Kidney epithelial cell (primary cell): ENCODE data around the gene KLHL15. TPM values are rescaled to one million over a fixed set of nuclear protein-coding genes. Genes with fewer than 3 reads are reported as not detected.
A peak's percentile ranks its signal among the peaks of the same experiment; 100 is the strongest.

Experiments used
- DNase-seq: peaks from one replicate; pipeline ENCODE4 v3.0.0-alpha.2; 2010; ENCODE audit warnings: low read depth
- H3K27me3 ChIP-seq: 2 replicates; pipeline ENCODE4 v1.6.0; 2011; ENCODE audit warnings: low read length; ENCODE audit not compliant: control insufficient read depth, insufficient read depth
- H3K36me3 ChIP-seq: 2 replicates; pipeline ENCODE4 v1.5.1; 2011; ENCODE audit warnings: low read length; ENCODE audit not compliant: control insufficient read depth, insufficient read depth
- H3K4me3 ChIP-seq: 2 replicates; pipeline ENCODE4 v1.5.1; 2011; ENCODE audit warnings: low read depth, mild to moderate bottlenecking, control low read depth, low read length
- CTCF ChIP-seq: IDR thresholded peaks from 2 replicates; pipeline ENCODE4 v1.5.1; 2011; ENCODE audit warnings: mild to moderate bottlenecking, moderate library complexity, low read length, control low read depth, inconsistent platforms; ENCODE audit not compliant: insufficient read depth, poor library complexity, severe bottlenecking
- total RNA-seq: library from RNA; depleted of rRNA; stranded (reverse); fragments of >200 nt; gene quantifications from 2 replicates; pipeline ENCODE4 v1.2.3, GENCODE V29; 2015

KLHL15 gene
- total RNA-seq, 1 donor from 2014 or later, result 4.6 TPM

- DNase-seq, result no peak
- no peak overlapping the region for H3K4me3 ChIP-seq
- no peaks in the 10 kb centered on the region for H3K27me3 ChIP-seq
- H3K36me3 ChIP-seq, result no peaks in the 10 kb centered on the region
- TF ChIP-seq CTCF, result no peak
These were observed 10.7 kb upstream of the KLHL15 start for GRCh38 chrX:24037729-24038128.

GRCh38 chrX:24034485-24034884 is 7.5 kb upstream of the KLHL15 start:
- H3K27me3 ChIP-seq, result no peaks in the 10 kb centered on the region
- no peak overlapping the region for H3K4me3 ChIP-seq
- no peak for TF ChIP-seq CTCF
- DNase-seq, result no peak
- H3K36me3 ChIP-seq, result no peaks in the 10 kb centered on the region

GRCh38 chrX:24030597-24030996 is 3.6 kb upstream of the KLHL15 start:
- no peak overlapping the region for H3K4me3 ChIP-seq
- no peak for TF ChIP-seq CTCF
- H3K27me3 ChIP-seq, result no peaks in the 10 kb centered on the region
- H3K36me3 ChIP-seq, result no peaks in the 10 kb centered on the region
- DNase-seq, result no peak

- H3K4me3 ChIP-seq, result no peak overlapping the region
- DNase-seq, result no peak
- no peak for TF ChIP-seq CTCF
- H3K36me3 ChIP-seq, result no peaks in the 10 kb centered on the region
- H3K27me3 ChIP-seq, result no peaks in the 10 kb centered on the region
These were observed 999 bp upstream of the KLHL15 start for GRCh38 chrX:24027985-24028384.

- DNase-seq, result no peak
- no peaks in the 10 kb centered on the region for H3K27me3 ChIP-seq
- no peak for TF ChIP-seq CTCF
- peak overlapping the region; percentile 73 for H3K4me3 ChIP-seq
- H3K36me3 ChIP-seq, result no peaks in the 10 kb centered on the region
These were observed 554 bp downstream of the KLHL15 start for GRCh38 chrX:24026432-24026831.

- H3K4me3 ChIP-seq, result peak overlapping the region; percentile 73
- TF ChIP-seq CTCF, result no peak
- H3K27me3 ChIP-seq, result no peaks in the 10 kb centered on the region
- DNase-seq, result no peak
- H3K36me3 ChIP-seq, result no peaks in the 10 kb centered on the region
These were observed 1.1 kb downstream of the KLHL15 start for GRCh38 chrX:24025741-24026403.
